Right lobe of liver (tissue), 6 donors: ENCODE measurements around the gene HECTD3. TPM values are rescaled to one million over a fixed set of nuclear protein-coding genes. Genes with fewer than 3 reads are reported as not detected.

ENCODE experiments used
- ATAC-seq, 4 donors: fragments of 200-7000 bp; cut with Tn5 transposase; one replicate each; pipeline ENCODE4 v1.9.1; 2020; ENCODE audit warnings: mild to moderate bottlenecking in 4 of 4, moderate library complexity in 4 of 4
- DNase-seq, 3 donors: peaks; one replicate each; pipeline ENCODE4 v3.0.0-alpha.2; 2020
- H3K27ac ChIP-seq, 3 donors: fragments of 200-600 bp; one replicate each; pipeline ENCODE4 v1.8.0; 2022
- H3K27me3 ChIP-seq, 2 donors: fragments of 200-600 bp; one replicate each; pipeline ENCODE4 v1.8.0; 2022
- H3K36me3 ChIP-seq, 4 donors: fragments of 200-600 bp; sonication (generic) in 1 of 4; one replicate each; pipeline versions ENCODE4 v1.5.1 to v1.8.0; 2017 to 2022; ENCODE audit warnings: control low read depth in 1 of 4
- H3K4me1 ChIP-seq, 4 donors: fragments of 200-600 bp; sonication (generic) in 1 of 4; one replicate each; pipeline versions ENCODE4 v1.5.1 to v1.8.0; 2017 to 2022; ENCODE audit warnings: control low read depth in 1 of 4
- H3K4me3 ChIP-seq, 3 donors: fragments of 200-600 bp; one replicate each; pipeline ENCODE4 v1.8.0; 2022
- H3K9me3 ChIP-seq, 4 donors: fragments of 200-600 bp; sonication (generic) in 1 of 4; one replicate each; pipeline versions ENCODE4 v1.5.1 to v1.8.0; 2017 to 2022; ENCODE audit warnings: control low read depth in 1 of 4
- POLR2A ChIP-seq: fragments of 450-650 bp; IDR thresholded peaks from one replicate; pipeline ENCODE4 v1.6.1; 2017; ENCODE audit warnings: antibody characterized with exemption, mild to moderate bottlenecking
- WGBS: methylation state at CpG from one replicate; pipeline ENCODE4 v1.1.6; 2018; ENCODE audit warnings: low coverage, low lambda C conversion rate; ENCODE audit not compliant: insufficient coverage; ENCODE audit errors: missing lambda C conversion rate; 5-methylcytosine and 5-hydroxymethylcytosine counted together
- intact Hi-C, 2 donors: fragments of 100-400 bp; cut with DNase I; formaldehyde crosslinking; loops; one replicate each; pipeline versions ENCODE4 v1.11.2 to v1.14.1; 2022
- total RNA-seq, 6 experiments: library from RNA; depleted of rRNA in 2 of 6; stranded (reverse); fragments of >200 nt in 2 of 6; fragmentation: NEBNext Ultra II Directional in 3 of 6; extraction: Animal tissue kit (Norgen Biotek cat#: 25700) in 3 of 6; gene quantifications; one replicate each; pipeline versions ENCODE4 v1.1.0 to v1.2.4, GENCODE V29; 2016 to 2023
- TF ChIP-seq, protein P1 (sequence below), 4 donors: fragments of 200-600 bp in 3 of 4; fragments of 450-650 bp in 1 of 4; IDR thresholded peaks; one replicate each; pipeline versions ENCODE4 v1.5.1 to v1.8.0; 2016 to 2022; ENCODE audit warnings: antibody characterized with exemption in 4 of 4, mild to moderate bottlenecking in 2 of 4
- donor health status: DM: no; HTN: yes; CAD: no.
- donor health status: DM: no; HTN: no; CAD: no.
- donor health status: DM: no; HTN: no; CAD: no.
- donor health status: DM: no; HTN: yes; CAD: no.
- donor health status: DM: no; HTN: yes; CAD: no.

Gene HECTD3
- total RNA-seq, 6 experiments from 2014 or later = 26.8 to 38.2 (median 29.1) TPM

GRCh38 chr1:45047032-45047431 lies 35.9 kb upstream of the HECTD3 start:
- DNase-seq (no peak), ATAC-seq (no peak)

GRCh38 chr1:45044916-45045315 lies 33.8 kb upstream of the HECTD3 start:
- Histone ChIP-seq H3K4me1 (no peaks in the 10 kb centered on the region), H3K9me3 (no peaks in the 10 kb centered on the region), H3K36me3 (no peaks in the 10 kb centered on the region), H3K27me3 (no peaks in the 10 kb centered on the region), H3K27ac (no peak overlapping the region), H3K4me3 (no peak overlapping the region)
- WGBS = 100% methylated on average over 1 of the region's 1 CpG
- intact Hi-C loops = no loop called here
- no peak for ATAC-seq
- DNase-seq = no peak
- TF ChIP-seq, protein P1, sequence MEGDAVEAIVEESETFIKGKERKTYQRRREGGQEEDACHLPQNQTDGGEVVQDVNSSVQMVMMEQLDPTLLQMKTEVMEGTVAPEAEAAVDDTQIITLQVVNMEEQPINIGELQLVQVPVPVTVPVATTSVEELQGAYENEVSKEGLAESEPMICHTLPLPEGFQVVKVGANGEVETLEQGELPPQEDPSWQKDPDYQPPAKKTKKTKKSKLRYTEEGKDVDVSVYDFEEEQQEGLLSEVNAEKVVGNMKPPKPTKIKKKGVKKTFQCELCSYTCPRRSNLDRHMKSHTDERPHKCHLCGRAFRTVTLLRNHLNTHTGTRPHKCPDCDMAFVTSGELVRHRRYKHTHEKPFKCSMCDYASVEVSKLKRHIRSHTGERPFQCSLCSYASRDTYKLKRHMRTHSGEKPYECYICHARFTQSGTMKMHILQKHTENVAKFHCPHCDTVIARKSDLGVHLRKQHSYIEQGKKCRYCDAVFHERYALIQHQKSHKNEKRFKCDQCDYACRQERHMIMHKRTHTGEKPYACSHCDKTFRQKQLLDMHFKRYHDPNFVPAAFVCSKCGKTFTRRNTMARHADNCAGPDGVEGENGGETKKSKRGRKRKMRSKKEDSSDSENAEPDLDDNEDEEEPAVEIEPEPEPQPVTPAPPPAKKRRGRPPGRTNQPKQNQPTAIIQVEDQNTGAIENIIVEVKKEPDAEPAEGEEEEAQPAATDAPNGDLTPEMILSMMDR (IDR thresholded peaks at IDR 0.05) = no peak
- no peak for TF ChIP-seq POLR2A

More at GRCh38 chr1:45047032-45047431, 35.9 kb upstream of the HECTD3 start:
- Histone ChIP-seq H3K27me3 (no peaks in the 10 kb centered on the region), H3K9me3 (no peaks in the 10 kb centered on the region), H3K36me3 (no peaks in the 10 kb centered on the region), H3K4me1 (no peaks in the 10 kb centered on the region), H3K27ac (no peak overlapping the region), H3K4me3 (no peak overlapping the region)
- 78% methylated on average over 4 of the region's 5 CpGs for WGBS
- intact Hi-C loops = no loop called here
- TF ChIP-seq, protein P1 (IDR thresholded peaks at IDR 0.05) = no peak
- no peak for TF ChIP-seq POLR2A

GRCh38 chr1:45043094-45043493 lies 32.0 kb upstream of the HECTD3 start:
- H3K4me1 ChIP-seq = no peaks in the 10 kb centered on the region
- intact Hi-C loops = no loop called here

DNA sequence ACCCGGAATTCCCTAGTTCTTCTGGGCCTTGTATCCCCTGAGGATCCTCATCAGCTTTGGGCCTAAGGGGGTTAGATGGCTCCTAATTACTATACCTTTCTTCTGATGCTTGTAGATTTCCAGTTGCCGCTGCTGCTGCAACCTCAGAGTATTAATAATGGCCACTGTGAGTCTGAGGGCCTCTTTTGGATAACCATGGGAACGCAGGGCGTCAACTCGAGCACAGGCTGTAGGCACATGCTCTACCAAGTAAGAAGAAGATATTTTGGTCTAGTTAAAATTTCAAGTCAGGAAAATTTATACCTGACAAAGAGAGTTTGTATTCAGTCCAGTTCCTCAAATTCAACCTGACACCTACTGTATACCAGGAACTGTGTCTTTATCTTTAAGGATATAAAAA lies 29.2 kb upstream of the HECTD3 start:
- H3K4me3 ChIP-seq = no peak overlapping the region
- H3K9me3 ChIP-seq = no peaks in the 10 kb centered on the region
- H3K27ac ChIP-seq = no peak overlapping the region
- ATAC-seq (no peak), DNase-seq (no peak)
- H3K36me3 ChIP-seq = no peaks in the 10 kb centered on the region
- H3K27me3 ChIP-seq = no peaks in the 10 kb centered on the region
- no peaks in the 10 kb centered on the region for H3K4me1 ChIP-seq
- TF ChIP-seq POLR2A = no peak
- TF ChIP-seq, protein P1 (IDR thresholded peaks at IDR 0.05) = no peak
- intact Hi-C loops = no loop called here
- 100% methylated on average over 4 of the region's 5 CpGs for WGBS

More at GRCh38 chr1:45043094-45043493, 32.0 kb upstream of the HECTD3 start:
- Histone ChIP-seq H3K36me3 (no peaks in the 10 kb centered on the region), H3K27ac (no peak overlapping the region), H3K27me3 (no peaks in the 10 kb centered on the region), H3K4me3 (no peak overlapping the region), H3K9me3 (no peaks in the 10 kb centered on the region)
- DNase-seq = no peak
- WGBS = 61% methylated on average over 3 of the region's 5 CpGs
- ATAC-seq = no peak
- TF ChIP-seq, protein P1 (IDR thresholded peaks at IDR 0.05) = no peak
- TF ChIP-seq POLR2A = no peak
